Umbilical cord (tissue), 2 donors: ENCODE results near the gene HINT3. TPM values are rescaled to one million over a fixed set of nuclear protein-coding genes. Genes with fewer than 3 reads are reported as not detected.
"Not testable (repeated sequence)": the region's sequence is repeated elsewhere in the genome, so short reads cannot be mapped to it uniquely, and the experiment has no call there.

Experiments used
- DNase-seq: peaks from one replicate; pipeline ENCODE4 v3.0.0-alpha.2; 2015; ENCODE audit warnings: low spot score
- total RNA-seq: library from RNA; depleted of rRNA; stranded (reverse); fragments of >200 nt; gene quantifications from one replicate; pipeline ENCODE4 v1.2.3, GENCODE V29; 2014; ENCODE audit warnings: low replicate concordance; ENCODE audit not compliant: insufficient read depth

HINT3 gene
- total RNA-seq, 1 donor from 2014 or later: 41.9 TPM

GRCh38 chr6:125961117-125961516 lies 4.5 kb downstream of the HINT3 start:
- DNase-seq: no peak

GRCh38 chr6:125962900-125963497 lies 6.4 kb downstream of the HINT3 start:
- DNase-seq: no peak

GRCh38 chr6:125963817-125964216 lies 7.2 kb downstream of the HINT3 start:
- no peak for DNase-seq

GRCh38 chr6:125966569-125966968 lies 10.0 kb downstream of the HINT3 start:
- DNase-seq: no peak

- no peak for DNase-seq
These were observed 11.9 kb downstream of the HINT3 start for GRCh38 chr6:125968493-125968892.

- DNase-seq: no peak
These were observed 14.2 kb downstream of the HINT3 start for GRCh38 chr6:125970760-125971159.

GRCh38 chr6:125972478-125972877 lies 15.9 kb downstream of the HINT3 start:
- not testable (repeated sequence) for DNase-seq

- peak; percentile 76 for DNase-seq
These were observed 17.8 kb downstream of the HINT3 start for GRCh38 chr6:125974214-125974866.

- no peak for DNase-seq
These were observed 22.5 kb downstream of the HINT3 start for GRCh38 chr6:125979101-125979500.

- DNase-seq: no peak
These were observed 25.1 kb downstream of the HINT3 start for GRCh38 chr6:125981571-125982185.

- no peak for DNase-seq
These were observed 26.8 kb downstream of the HINT3 start for GRCh38 chr6:125983246-125983945.

- DNase-seq: no peak
These were observed 27.7 kb downstream of the HINT3 start for GRCh38 chr6:125984311-125984710.

GRCh38 chr6:125985522-125985921 lies 29.0 kb downstream of the HINT3 start:
- DNase-seq: no peak

- DNase-seq: no peak
These were observed 29.4 kb downstream of the HINT3 start for GRCh38 chr6:125985979-125986300.

GRCh38 chr6:125986301-125987025 lies 29.9 kb downstream of the HINT3 start, which contains the start of gene TRMT11:
TRMT11 (plus strand) TSS chr6:125986540; CDS start chr6:125986551, 11 bp downstream.
- peak; percentile 96 for DNase-seq

- no peak for DNase-seq
These were observed 30.6 kb downstream of the HINT3 start for GRCh38 chr6:125987026-125987617.

- DNase-seq: no peak
These were observed 31.7 kb downstream of the HINT3 start for GRCh38 chr6:125988280-125988679.

- no peak for DNase-seq
These were observed 33.1 kb downstream of the HINT3 start for GRCh38 chr6:125989631-125990030.

- DNase-seq: no peak
These were observed 35.1 kb downstream of the HINT3 start for GRCh38 chr6:125991653-125992052.

- no peak for DNase-seq
These were observed 38.3 kb downstream of the HINT3 start for GRCh38 chr6:125994670-125995488.
